A673 (cell line): ENCODE measurements around the gene LILRB3. TPM values are rescaled to one million over a fixed set of nuclear protein-coding genes. Genes with fewer than 3 reads are reported as not detected.
A peak's percentile ranks its signal among the peaks of the same experiment; 100 is the strongest.

ENCODE experiments used
- BruUV-seq: library from RNA; stranded (reverse); fragments of 400-500 nt; replicated peaks from 2 replicates; lab custom pipeline; 2021; lab: Mats Ljungman, UMichigan
- CTCF ChIA-PET: fragments of 300-600 bp; sonication (Branson Sonifier 250); formaldehyde crosslinking; loops from one replicate; lab custom pipeline; 2022; ENCODE audit warnings: antibody characterized with exemption; lab: Charles Lee
- POLR2A ChIA-PET: fragments of 300-600 bp; sonication (Branson Sonifier 250); formaldehyde crosslinking; loops from one replicate; lab custom pipeline; 2022; ENCODE audit warnings: antibody characterized with exemption; ENCODE audit not compliant: low non-redundant PET; lab: Charles Lee
- DNase-seq: peaks from one replicate; pipeline ENCODE4 v3.0.0-alpha.2; 2015; ENCODE audit warnings: low spot score
- H3K27ac ChIP-seq: fragments of 200-600 bp; sonication (generic); 2 replicates; pipeline ENCODE4 v1.5.1; 2016; ENCODE audit warnings: mixed run types, low read depth, mild to moderate bottlenecking, mixed read lengths, antibody characterized with exemption, low read length; ENCODE audit not compliant: poor library complexity, severe bottlenecking
- H3K27me3 ChIP-seq: fragments of 200-600 bp; sonication (generic); replicated peaks from 2 replicates; pipeline ENCODE4 v1.6.1; 2017; ENCODE audit warnings: mixed run types, low read depth, mild to moderate bottlenecking, mixed read lengths, antibody characterized with exemption, low read length; ENCODE audit not compliant: insufficient read depth, poor library complexity
- H3K36me3 ChIP-seq: fragments of 200-600 bp; sonication (generic); 2 replicates; pipeline ENCODE4 v1.6.1; 2016; ENCODE audit warnings: mixed run types, mild to moderate bottlenecking, mixed read lengths, antibody characterized with exemption, low read length; ENCODE audit not compliant: insufficient read depth, poor library complexity, severe bottlenecking
- H3K4me1 ChIP-seq: fragments of 200-600 bp; sonication (generic); 2 replicates; pipeline ENCODE4 v1.6.1; 2017; ENCODE audit warnings: mixed run types, mild to moderate bottlenecking, mixed read lengths, antibody characterized with exemption, low read length; ENCODE audit not compliant: insufficient read depth, poor library complexity, severe bottlenecking
- H3K4me3 ChIP-seq: fragments of 200-600 bp; sonication (generic); 2 replicates; pipeline ENCODE4 v1.5.1; 2016; ENCODE audit warnings: low read depth, mixed run types, mild to moderate bottlenecking, mixed read lengths, low read length; ENCODE audit not compliant: poor library complexity, severe bottlenecking
- H3K9me3 ChIP-seq: fragments of 200-600 bp; sonication (generic); 2 replicates; pipeline ENCODE4 v1.6.1; 2016; ENCODE audit warnings: mixed run types, low read depth, mild to moderate bottlenecking, mixed read lengths, antibody characterized with exemption, low read length; ENCODE audit not compliant: poor library complexity, severe bottlenecking
- CTCF ChIP-seq: fragments of 300-800, 200-600 bp; sonication (generic); conservative IDR thresholded peaks from 2 replicates; pipeline ENCODE4 v1.5.1; 2017; ENCODE audit warnings: low read depth, mild to moderate bottlenecking, antibody characterized with exemption, low read length, moderate library complexity, mixed read lengths
- EZH2 ChIP-seq: fragments of 200-600 bp; sonication (generic); IDR thresholded peaks from 2 replicates; pipeline ENCODE4 v1.6.1; 2017; ENCODE audit warnings: borderline replicate concordance, low read depth, mild to moderate bottlenecking, mixed read lengths, antibody characterized with exemption, low read length; ENCODE audit not compliant: poor library complexity, severe bottlenecking
- intact Hi-C: fragments of 100-400 bp; cut with micrococcal nuclease; formaldehyde crosslinking; loops from one replicate; pipeline ENCODE4 v1.10.0; 2022; ENCODE audit not compliant: unreplicated experiment
- total RNA-seq: library from RNA; stranded (reverse); gene quantifications from 2 replicates; pipeline ENCODE4 v1.2.3, GENCODE V29; 2021

Gene LILRB3
- total RNA-seq, 1 experiment from 2014 or later: not detected

- Histone ChIP-seq H3K4me1 (no peaks in the 10 kb centered on the region), H3K9me3 (no peaks in the 10 kb centered on the region), H3K27ac (no peak overlapping the region), H3K36me3 (peaks cover 3% of the 10 kb centered on the region), H3K27me3 (no peaks in the 10 kb centered on the region), H3K4me3 (no peak overlapping the region)
- TF ChIP-seq CTCF (no peak), EZH2 (no peak)
- ChIA-PET POLR2A (no interaction called here), CTCF (no interaction called here)
- no TSS peak for BruUV-seq
- intact Hi-C loops: no loop called here
- no peak for DNase-seq
These were observed 42.1 kb downstream of the LILRB3 start for GRCh38 chr19:54180691-54181091.

- DNase-seq: peak; percentile 27
- intact Hi-C loops: no loop called here
- no TSS peak for BruUV-seq
- H3K4me1 ChIP-seq: no peaks in the 10 kb centered on the region
- no peak overlapping the region for H3K4me3 ChIP-seq
- H3K36me3 ChIP-seq: peaks cover 3% of the 10 kb centered on the region
- H3K9me3 ChIP-seq: no peaks in the 10 kb centered on the region
- H3K27ac ChIP-seq: no peak overlapping the region
- H3K27me3 ChIP-seq: no peaks in the 10 kb centered on the region
- ChIA-PET CTCF (no interaction called here), POLR2A (no interaction called here)
- no peak for TF ChIP-seq EZH2
- TF ChIP-seq CTCF: no peak
These were observed 42.8 kb downstream of the LILRB3 start for GRCh38 chr19:54179921-54180461.

GRCh38 chr19:54179262-54179852 lies 43.5 kb downstream of the LILRB3 start:
- no peak overlapping the region for H3K27ac ChIP-seq
- TSS peak; percentile 33 for BruUV-seq
- POLR2A ChIA-PET: no interaction called here

More at GRCh38 chr19:54179262-54179852, 43.5 kb downstream of the LILRB3 start:
- H3K9me3 ChIP-seq: no peaks in the 10 kb centered on the region
- no peak overlapping the region for H3K4me3 ChIP-seq
- H3K27me3 ChIP-seq: no peaks in the 10 kb centered on the region
- no peaks in the 10 kb centered on the region for H3K4me1 ChIP-seq
- TF ChIP-seq EZH2 (no peak), CTCF (no peak)
- intact Hi-C loops: no loop called here
- CTCF ChIA-PET: no interaction called here
- peaks cover 3% of the 10 kb centered on the region for H3K36me3 ChIP-seq
- DNase-seq: no peak
